Cardiac fibroblast (primary cell): ENCODE measurements around the gene PHTF2.

ENCODE experiments used
- DNase-seq, 2 donors: peaks; one replicate each; pipeline versions ENCODE4 v3.0.0 to v3.0.0-alpha.2; 2010; ENCODE audit warnings: low read depth in 2 of 2
- H3K4me3 ChIP-seq, 2 donors: replicated peaks in 1 of 2; 1 replicate in 1 of 2; 2 replicates in 1 of 2; pipeline ENCODE4 v1.5.1; 2011; ENCODE audit warnings: low read depth in 2 of 2, low read length in 2 of 2, mild to moderate bottlenecking in 2 of 2, moderate library complexity in 1 of 2
- TF ChIP-seq, protein P1 (sequence below): IDR thresholded peaks from one replicate; pipeline ENCODE4 v1.5.1; 2011; ENCODE audit warnings: low read depth, mild to moderate bottlenecking, low read length, inconsistent platforms

Gene PHTF2

DNA sequence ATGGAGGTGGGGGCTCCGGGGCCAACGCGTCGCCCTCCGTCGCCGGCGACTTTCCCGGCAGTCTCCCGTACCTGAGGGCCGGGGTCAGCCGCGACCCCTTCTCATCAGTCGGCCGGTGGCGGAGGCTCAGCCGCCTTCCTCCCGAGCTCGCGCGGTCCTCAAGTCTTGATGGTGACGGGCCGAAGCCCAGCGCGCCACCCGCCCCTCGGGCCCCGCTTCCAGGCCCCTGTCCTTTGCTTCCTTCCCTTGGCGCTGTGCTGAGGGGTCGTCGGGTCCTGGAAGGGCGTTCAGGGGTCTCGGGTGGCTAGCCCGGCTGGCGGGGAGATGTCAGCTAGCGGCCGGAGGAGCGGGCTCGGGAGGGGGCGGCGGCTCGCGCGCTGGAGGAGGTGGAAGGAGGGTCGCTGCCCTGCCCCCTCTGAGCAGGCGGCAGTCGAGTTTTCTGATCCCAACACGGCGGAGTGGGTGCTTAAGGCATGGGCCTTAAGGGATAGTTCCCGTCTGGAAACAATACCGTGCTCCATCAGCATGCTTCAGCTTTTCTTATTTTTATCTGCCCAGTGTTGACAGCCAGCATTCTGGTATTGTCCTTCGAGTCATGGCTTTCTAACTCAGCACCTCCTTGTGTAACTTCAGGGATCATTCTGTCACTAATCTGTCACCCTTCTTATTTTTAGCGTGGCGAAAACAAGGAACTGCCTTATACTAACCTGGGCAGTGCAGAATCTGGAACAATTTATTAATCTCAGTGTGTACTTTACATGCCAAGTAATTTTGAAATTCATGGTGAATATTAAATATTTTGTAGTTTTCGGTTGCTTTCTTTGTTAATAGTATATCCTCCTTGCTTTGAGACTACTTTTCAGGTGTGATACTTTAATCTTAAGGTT, 748 bp downstream of the PHTF2 start:
- TF ChIP-seq, protein P1, sequence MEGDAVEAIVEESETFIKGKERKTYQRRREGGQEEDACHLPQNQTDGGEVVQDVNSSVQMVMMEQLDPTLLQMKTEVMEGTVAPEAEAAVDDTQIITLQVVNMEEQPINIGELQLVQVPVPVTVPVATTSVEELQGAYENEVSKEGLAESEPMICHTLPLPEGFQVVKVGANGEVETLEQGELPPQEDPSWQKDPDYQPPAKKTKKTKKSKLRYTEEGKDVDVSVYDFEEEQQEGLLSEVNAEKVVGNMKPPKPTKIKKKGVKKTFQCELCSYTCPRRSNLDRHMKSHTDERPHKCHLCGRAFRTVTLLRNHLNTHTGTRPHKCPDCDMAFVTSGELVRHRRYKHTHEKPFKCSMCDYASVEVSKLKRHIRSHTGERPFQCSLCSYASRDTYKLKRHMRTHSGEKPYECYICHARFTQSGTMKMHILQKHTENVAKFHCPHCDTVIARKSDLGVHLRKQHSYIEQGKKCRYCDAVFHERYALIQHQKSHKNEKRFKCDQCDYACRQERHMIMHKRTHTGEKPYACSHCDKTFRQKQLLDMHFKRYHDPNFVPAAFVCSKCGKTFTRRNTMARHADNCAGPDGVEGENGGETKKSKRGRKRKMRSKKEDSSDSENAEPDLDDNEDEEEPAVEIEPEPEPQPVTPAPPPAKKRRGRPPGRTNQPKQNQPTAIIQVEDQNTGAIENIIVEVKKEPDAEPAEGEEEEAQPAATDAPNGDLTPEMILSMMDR: no peak
- peak; percentile 40 for DNase-seq
- peak overlapping the region; percentile 91 to 99 for H3K4me3 ChIP-seq

DNA sequence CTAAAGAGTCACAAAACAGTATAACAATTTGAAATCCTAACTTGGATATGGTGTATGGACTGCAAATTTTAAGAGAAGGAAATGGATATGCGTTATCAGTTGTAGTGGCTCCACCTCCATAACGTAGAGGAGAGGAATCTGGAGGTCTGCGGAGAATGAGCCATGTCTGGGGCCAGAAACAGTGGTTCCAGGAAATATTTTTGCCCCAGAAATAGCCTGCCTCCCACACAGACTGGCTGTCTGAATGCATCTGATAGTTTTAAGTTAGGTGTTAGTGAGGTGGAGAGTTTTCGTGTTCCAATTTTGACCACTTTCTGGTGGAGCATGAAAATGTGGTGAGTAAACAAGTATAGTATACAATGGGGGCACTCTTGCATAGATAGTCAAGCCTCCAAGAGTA, 1.6 kb downstream of the PHTF2 start:
- TF ChIP-seq, protein P1: no peak
- H3K4me3 ChIP-seq: peak overlapping the region in 1 of 2 donors; percentile 91
- peak; percentile 21 to 63 for DNase-seq

DNA sequence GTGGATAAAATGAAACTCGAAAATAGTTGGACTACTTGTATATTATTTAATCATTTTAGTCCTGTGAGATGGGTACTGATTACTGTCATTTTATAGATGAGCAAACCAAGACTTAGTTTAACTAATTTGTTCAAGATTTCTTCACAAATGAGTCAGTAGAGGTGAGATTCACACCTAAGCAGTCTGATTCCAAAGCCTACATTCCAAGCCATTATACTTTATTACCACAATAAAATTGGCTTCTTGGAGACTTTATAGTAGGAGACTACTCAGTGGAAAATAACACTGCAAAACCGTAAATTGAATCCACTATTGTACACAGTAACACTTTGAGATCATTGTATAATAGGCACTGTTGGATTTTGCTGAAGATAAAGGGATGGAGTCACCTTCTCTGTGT, 2.2 kb downstream of the PHTF2 start:
- TF ChIP-seq, protein P1: no peak
- no peak overlapping the region for H3K4me3 ChIP-seq
- no peak for DNase-seq

DNA sequence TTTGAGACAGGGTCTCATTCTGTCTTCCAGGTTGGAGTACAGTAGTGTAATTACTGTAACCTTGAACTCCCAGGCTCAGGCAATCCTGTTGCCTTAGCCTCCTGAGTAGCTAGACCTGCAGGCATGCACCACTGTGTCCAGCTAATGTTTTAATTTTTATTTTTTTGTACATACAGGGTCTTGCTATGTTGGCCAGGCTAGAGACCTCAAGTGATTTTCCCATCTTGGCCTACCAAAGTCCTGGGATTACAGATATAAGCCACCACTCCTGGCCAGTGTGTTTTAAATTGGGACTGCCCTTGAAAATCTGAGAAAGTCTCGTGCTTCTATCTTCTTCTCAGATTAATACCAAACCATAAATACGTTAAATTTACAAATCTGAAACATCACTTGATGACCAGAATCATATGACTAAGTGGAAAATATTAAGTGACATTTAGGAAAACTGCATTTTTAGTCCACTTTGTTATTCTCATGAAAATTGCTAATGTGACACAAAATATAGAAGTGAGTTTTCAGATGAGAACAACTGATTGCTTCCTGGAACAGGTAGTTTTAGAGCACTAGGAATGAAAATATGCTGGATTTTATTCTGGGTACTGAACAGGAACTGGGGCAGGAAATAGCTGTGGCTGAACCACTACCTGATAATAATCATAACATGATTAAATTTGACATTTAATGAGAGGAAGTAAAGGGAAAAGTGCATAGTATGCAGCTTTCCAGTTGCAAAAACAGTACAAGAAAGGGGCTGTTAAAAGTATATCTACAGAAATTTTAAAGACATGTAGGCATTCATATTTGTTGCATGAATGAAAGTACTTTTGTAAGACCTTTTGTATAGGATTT, 4.2 kb downstream of the PHTF2 start:
- TF ChIP-seq, protein P1: no peak
- DNase-seq: peak in 1 of 2 donors; percentile 18
- H3K4me3 ChIP-seq: no peak overlapping the region

DNA sequence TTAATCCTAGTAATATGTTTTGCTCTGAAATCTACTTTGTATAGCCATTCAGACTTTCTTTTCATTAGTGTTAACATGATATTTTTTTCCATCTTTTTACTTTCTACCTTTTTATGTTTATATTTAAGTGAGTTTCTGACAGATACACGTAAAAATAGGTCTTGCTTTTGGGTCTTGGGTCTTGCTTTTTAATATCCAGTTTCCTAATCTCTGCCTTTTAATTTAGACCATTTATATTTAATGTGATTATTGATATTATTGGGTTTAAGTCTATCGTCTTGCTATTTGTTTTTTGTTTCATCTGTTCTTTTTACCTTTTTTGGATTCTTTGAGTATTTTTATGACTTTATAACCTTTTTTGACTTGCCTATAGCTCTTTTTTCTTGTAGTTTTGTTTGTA, 7.9 kb downstream of the PHTF2 start:
- no peak overlapping the region for H3K4me3 ChIP-seq

DNA sequence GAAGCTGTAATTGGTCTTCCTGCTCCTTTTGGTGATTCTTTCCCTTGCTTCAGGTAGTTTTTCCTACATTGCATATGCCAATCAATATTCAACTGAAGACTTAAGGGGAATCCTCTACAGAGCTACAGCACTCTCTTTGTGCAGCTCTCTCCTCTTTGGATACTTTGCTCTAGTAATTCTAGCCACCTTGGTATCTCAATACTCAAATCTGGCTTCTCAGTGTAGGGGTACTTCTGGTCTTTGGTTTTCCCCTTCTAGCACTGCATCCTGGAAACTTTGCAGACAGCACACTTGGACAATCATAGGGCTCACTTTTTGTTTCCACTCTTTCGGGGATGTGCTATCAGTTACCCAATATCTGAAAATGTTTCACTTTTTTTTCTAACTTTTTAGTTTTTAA, 9.9 kb downstream of the PHTF2 start:
- no peak for DNase-seq
- no peak overlapping the region for H3K4me3 ChIP-seq
- TF ChIP-seq, protein P1: no peak

More for the DNA sequence above, 7.9 kb downstream of the PHTF2 start:
- DNase-seq: no peak
- TF ChIP-seq, protein P1: no peak
